Endothelial cell of hepatic sinusoid (primary cell): ENCODE measurements around the gene PAQR5.

Experiments
- in situ Hi-C: cut with HindIII; loops from 2 replicates; pipeline ENCODE4 v1.10.0; 2017; ENCODE audit warnings: low sequenced_read_pairs

Gene PAQR5

DNA sequence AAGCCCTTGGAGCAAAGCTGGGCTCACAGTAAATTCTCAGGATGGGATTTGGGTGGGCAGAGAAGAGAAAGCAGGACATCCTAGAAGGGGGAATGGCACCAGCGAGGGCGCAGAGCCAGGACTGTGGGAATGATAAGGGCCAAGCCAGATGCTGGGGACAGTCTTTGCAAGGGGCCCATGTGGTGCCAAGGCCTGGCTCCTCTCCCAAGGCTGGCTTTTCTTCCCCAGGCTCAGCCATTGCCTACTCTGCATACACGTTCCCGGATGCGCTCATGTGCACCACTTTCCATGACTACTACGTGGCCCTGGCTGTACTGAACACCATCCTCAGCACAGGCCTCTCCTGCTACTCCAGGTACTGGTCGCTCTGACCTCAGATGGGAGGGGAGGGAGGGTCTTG lies 90.7 kb downstream of the PAQR5 start:
- in situ Hi-C loops: no loop called here

DNA sequence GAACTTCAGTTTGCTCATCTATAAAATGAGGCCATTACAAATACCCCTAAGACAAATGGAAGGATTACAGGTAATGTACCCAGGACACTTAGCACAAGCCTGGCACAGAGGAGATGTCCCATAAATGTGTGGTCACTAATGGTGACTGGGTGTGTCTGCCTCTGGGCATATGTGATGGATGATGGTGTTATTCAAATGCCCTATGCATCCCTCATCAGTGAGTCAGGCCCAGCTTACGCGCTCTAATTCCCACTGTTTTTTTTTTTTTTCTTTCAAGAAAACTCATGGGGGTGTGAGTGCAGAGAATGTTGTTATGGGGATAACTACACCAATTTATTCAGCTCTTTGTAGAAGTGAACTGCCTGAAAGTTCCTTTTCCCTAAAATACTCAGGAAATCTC lies 91.9 kb downstream of the PAQR5 start:
- in situ Hi-C loops: no loop called here

DNA sequence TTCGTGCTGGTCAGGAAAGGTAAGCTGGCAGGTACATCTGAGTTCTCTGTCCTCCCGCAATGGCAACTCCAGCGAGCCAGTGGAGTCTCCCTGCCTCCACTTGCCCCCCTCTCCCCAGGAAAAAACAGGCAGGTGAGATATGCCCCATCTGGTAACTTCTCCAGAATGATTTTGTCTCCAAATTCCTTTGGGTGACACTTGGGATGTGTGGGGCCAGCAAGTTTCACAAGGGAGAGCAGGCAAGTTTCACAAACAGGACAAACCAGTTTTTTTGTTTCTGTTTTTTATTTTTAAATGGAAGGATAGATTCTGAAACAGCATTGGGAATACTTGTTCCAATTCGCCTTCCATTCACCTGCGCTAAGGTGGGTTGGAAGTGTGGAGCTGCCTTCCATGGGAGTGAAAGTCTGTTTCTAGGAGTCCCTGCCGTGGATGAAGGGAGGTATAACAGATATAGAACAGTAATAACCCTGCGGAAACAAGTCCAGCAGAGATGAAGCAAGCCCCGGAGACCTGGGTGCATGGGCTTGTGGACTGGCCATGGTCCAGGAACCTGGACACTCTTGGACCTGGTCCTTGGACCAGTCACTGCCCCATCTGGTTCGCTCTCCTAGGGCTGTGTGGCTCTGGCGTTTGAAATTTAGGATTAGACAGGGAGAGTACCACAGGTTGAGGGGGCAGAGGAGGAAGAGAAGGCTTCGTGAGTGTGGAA lies 92.5 kb downstream of the PAQR5 start:
- in situ Hi-C loops: no loop called here

DNA sequence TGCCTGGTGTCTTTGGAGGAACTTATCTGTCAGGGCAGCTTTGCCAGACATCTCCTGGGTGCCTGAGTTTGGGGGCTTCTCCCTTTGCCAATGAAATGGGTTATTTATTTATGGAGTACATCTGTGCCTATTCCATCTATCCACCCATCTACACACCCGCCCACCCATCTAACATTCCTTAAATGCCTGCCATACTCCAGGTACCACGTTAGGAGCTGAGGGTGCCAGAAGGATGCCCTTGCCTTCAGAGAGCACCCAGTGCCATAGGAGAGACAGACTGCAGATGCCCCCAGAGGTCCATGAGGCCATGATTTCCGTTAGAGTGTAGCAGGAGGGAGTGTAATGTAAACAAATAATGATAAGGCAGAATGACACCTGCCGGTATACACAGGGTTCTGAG lies 93.6 kb downstream of the PAQR5 start:
- in situ Hi-C loops: no loop called here

DNA sequence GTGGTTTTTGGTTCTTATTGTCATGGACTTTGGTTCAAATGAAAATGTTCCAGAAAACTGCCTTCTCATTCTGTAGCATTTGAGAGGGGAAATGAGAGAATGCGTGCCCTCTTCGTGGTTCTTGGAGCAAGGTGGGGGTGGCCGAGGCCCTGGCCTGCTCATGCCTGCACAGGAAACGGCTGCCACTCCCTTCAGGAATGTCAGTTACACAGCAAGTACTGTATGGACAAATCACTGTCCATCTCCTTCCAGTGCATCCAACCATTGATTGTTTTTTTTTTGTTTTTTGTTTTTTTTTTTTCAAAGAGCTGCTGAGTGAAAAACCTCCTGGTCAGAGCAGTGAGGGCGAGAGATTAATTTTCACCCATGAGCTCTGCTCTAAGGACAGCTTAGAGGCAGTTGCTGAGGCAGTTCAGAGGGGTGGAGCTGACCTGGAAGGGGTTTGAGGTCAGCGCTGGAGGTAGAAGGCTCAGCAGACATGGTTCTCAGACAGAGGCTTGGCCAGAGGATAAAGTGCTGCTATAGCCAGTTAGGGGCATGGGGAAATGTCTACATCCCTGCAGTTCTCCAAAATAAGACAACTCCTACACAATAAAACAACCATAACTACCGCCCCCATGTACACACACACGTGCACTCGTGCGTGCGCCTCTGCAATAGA lies 95.2 kb downstream of the PAQR5 start:
- in situ Hi-C loops: no loop called here

DNA sequence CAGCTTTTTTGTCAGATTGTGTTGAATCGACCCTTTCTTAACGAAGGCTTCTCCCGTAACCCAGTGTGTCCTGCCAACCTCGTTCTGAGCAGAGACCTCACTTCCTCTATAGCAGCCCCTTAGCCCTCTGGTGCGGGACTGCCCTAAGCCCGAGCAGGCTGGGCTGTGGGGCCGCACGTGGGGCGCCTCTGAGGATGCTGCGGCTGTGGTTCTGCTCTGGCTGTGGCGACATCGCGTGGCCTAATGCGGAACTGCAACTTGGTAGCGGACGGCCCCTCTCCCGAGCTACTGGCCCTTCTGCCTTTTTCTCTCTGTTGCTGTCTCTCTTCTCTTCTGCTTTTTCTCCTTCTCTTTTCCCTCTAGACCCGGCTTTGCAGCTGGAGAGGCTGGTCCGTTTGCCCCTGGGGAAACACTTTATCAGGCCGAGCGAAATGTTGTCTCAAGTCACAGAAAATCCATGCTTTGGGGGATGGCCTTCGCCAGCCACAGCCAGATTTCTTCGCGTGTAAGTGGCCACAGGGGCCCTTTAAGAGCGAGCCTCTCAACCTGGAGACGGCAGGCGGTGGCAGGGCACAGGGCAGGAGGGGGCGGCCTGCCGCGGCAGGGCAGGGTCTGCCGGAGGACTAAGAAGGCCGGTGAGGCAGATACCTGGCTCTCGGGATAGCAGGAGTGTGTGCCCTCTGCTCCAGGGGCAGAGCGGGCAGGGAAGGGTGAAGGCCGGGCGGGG lies 96.0 kb downstream of the PAQR5 start:
- in situ Hi-C loops: no loop called here

DNA sequence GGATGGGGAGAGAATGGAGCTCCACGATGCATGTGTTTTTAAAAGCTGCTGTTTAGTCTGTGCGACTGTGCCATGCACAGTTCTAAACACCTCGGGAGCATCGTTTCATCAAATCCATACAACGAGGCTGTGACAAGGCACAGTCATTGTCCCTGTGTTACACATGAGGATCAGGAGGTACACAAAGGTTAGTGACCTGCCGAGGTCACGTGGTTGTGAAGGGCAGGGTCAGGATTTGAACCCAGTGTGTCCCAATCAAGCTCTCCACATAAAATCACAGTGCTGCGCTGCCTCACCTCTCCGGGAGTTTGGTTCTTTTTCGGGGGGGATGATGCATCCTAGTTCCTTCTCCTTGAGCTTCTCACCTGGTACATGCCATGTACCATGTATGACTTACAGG lies 96.7 kb downstream of the PAQR5 start:
- in situ Hi-C loops: no loop called here

DNA sequence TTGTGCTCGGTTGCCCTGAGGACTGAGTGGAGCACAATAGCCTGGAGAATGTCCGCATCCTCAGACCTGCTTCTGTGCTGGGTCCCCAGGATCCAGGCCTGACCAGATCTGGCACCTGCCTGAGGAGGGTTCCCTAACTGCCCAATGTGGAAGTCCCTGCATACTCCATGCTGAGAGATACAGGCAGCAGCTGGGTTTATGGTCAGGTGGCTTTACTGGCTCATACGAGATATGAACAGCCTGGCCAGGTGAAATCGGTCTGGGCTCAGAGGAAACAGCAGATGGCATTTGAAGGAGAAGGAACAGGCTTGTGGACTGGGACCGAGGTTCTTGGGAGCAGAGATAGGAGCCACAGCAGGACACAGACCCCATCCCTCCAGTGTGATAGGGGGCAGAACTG lies 97.3 kb downstream of the PAQR5 start:
- in situ Hi-C loops: no loop called here

DNA sequence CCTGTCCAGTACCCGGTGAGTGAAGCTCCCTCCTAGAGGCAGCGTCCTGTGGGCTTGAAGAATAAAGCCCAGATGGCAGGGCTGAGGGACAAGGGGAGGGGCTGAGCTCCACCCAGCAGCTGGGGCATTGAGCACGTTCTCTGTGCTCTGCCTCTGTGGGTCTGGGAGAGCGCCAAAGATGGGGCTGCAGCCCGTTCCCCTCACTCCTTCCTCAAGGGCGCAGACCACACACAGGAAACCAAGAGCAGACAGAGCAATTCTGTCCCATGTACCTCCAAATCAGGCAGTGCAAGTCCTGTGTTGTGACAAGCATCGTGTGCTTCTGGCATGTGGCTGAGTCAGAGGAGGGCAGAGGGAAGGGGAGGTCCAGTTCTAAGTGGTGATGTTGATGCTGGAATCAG lies 99.8 kb downstream of the PAQR5 start:
- in situ Hi-C loops: no loop called here

DNA sequence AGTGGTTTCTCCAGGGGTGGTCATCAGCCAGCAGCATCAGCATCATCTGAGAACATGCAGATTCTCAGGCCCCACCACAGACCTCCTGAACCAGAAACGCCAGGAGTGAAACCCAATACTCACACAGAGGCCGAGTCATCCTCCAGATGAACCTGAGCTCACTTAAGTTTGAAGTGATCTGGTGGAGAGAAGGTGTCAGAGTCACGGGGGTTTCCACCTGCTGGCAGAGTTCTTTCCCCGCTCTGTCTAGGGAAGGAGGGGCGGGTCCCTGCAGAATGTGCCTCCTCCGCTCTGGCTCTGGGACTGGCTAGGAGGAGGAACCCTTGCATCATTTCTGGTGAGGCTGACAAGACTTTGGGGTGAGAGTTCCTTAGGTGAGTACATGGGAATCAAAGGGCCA lies 102.1 kb downstream of the PAQR5 start:
- in situ Hi-C loops: loop anchor here (5.0 to 25.0 kb wide), 2 partner anchors 99 to 339 kb away; no protein-coding TSS in a partner anchor

DNA sequence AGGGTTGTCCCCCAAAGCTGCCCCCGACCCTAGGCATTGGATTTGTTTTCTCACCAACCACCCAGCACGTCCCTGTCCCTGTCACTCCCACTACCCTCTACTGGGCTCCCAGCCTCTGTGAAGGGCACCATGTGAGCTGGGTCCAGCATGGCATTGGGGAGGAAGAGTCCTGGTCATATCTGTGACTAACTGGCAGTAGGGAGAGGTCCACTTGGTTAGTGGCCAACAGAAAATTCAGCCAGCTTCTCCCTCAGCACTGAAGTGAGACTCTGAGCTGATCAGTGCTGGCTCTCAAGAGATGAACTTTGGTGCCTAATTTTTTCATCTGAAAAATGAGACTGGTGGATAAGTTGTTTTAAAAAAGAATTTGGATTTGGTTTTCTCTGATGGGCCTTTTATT lies 104.1 kb downstream of the PAQR5 start:
- in situ Hi-C loops: loop anchor here (5.0 to 25.0 kb wide), 2 partner anchors 101 to 341 kb away; no protein-coding TSS in a partner anchor

DNA sequence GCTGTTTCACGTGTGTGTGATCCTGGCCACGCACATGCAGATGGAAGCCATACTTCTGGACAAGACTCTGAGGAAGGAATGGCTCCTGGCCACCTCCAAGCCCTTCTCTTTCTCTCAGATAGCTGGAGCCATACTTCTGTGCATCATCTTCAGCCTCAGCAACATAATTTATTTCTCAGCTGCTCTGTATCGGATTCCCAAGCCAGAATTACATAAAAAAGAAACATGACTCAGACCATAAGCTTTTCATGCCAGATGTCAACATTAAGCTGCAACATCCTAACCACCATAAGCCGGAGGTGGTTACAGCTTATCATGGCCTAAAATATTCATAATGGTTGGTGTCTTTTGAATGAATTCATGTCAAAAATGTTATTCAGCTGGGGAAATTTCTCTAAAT lies 104.9 kb downstream of the PAQR5 start:
- in situ Hi-C loops: loop anchor here (5.0 to 25.0 kb wide), 2 partner anchors 101 to 341 kb away; no protein-coding TSS in a partner anchor

DNA sequence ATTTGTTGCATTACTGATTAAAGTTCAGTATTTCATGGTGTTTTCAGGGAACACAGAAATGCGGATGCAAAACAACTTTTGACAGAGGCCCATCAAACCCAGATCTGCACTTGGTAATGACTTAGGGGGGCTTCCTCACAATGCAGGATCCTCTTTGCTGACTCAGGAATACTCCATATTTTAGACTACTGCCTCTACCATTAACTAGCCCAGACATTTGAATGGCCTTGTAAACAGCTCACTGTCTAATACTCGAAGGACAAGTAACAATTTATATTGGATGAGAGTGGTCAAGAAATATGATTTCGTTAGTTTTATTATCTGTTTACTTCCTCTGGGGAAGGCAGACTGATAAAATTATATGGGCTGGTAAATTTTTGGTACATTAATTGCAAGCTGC lies 106.4 kb downstream of the PAQR5 start:
- in situ Hi-C loops: loop anchor here (25.0 kb wide), 1 partner anchor 343 kb away; no protein-coding TSS in a partner anchor

DNA sequence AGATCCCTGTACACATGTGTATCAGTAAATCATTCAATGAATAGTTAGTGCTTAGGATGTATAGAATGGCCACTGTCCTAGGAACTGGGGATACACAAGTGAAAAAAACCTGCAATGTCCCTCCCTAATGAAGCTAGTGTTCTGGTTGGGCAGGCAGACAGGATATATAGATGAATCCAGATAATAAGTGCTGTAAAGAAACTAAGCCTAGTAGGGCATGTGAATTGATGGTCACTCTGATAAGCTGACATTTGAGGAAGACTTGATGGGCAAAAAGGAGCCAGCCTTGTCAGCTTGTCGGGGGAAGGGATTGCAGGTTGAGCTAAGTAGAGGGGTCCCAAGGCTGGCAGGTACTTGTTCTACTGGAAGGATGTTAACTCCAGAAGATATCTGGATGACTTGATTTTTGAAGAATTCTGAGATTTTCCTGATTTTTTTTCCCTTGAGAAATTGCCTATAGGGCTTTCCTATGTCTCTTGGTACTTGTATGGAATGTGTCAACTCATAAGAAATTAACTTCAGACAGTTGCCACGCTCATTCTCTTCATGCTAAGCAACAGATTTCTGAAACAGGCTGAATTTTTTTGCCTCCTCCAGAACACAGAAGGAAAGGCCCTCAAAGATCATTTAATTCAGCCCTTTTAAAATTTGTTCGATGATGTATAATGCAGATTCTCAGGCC lies 109.1 kb downstream of the PAQR5 start:
- in situ Hi-C loops: loop anchor here (25.0 kb wide), 1 partner anchor 346 kb away; no protein-coding TSS in a partner anchor

DNA sequence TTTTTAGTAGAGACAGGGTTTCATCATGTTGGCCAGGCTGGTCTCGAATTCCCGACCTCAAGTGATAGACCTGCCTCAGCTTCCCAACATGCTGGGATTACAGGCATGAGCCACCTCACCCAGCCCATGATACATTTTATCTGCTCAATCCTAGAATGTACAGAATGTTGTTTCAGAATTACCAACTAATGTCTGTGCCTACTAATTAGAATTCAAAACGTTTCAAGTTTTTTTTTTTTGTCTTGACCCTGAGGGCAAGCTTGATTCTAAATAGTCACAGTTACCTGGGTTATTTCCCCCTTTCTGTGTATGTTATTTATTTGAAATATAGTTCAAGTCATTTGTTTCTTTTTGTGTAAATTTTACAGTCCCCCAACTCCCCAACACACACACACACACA lies 110.1 kb downstream of the PAQR5 start:
- in situ Hi-C loops: loop anchor here (25.0 kb wide), 1 partner anchor 347 kb away; no protein-coding TSS in a partner anchor

DNA sequence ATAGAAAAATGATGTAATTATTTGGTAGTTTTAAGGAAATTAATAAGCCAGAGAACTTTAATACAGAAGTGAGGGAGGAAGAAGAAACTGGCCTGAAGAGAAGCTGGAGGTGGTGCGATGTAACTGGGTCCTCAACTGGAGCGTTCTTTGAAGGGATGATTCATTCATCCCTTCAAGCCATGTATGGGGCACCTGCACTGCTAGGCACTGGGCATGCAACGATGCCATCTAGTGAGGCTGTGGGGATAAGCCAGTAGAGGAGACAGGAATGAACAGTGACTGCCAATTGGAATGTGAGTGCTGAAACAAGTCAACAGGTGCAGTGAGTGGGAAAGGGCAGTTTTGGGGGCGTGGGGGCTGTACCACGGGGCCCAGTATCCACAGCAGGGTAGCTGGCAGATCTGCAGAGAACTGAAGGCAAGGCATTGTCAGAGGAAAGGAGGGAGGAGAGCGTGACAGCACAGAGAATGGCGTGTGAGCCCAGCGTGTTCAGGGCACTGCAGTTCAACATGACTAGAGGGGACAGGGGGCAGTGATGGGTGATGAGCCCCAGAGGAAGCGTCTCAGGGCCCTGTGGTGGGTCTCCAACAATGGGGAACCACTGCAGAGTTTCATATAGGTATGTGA lies 111.6 kb downstream of the PAQR5 start:
- in situ Hi-C loops: loop anchor here (25.0 kb wide), 1 partner anchor 348 kb away; no protein-coding TSS in a partner anchor

DNA sequence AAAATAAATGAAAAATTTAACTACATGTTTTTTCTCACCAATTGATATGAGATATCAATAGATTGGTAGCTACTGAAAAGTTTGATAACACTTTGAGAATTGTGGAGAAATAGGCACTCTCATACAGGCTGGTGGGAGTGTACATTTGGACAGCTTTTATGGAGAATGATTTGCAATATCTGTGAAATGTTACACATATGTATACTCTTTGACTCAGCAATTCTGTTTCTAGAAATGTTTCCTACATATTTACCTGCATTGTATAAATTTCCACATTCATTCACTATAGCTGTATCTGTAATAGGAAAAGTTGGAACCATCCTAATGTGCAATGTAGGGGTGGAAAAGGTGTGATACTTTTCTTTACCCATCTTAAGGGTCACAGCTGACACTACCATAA lies 113.6 kb downstream of the PAQR5 start:
- in situ Hi-C loops: loop anchor here (25.0 kb wide), 1 partner anchor 350 kb away; no protein-coding TSS in a partner anchor

DNA sequence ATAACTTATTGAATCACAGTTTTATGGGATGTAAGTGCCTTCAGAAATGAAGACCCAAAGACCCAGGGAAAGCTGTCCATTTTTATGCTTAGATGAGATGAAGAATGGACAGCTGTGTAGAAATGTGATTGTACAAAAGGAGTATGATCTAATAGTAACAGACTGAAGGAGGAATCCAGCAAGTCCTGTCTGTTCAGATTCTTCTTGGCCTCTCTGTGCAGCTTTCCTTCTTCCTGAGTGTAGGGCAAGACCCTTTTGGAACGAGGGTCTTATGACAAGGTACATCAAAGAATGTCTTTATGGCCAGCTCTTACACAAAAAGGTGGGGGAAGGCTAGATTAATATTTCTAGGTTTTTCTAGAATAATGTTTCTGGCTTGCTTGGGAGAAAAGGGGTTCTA lies 114.0 kb downstream of the PAQR5 start:
- in situ Hi-C loops: loop anchor here (25.0 kb wide), 1 partner anchor 350 kb away; no protein-coding TSS in a partner anchor

DNA sequence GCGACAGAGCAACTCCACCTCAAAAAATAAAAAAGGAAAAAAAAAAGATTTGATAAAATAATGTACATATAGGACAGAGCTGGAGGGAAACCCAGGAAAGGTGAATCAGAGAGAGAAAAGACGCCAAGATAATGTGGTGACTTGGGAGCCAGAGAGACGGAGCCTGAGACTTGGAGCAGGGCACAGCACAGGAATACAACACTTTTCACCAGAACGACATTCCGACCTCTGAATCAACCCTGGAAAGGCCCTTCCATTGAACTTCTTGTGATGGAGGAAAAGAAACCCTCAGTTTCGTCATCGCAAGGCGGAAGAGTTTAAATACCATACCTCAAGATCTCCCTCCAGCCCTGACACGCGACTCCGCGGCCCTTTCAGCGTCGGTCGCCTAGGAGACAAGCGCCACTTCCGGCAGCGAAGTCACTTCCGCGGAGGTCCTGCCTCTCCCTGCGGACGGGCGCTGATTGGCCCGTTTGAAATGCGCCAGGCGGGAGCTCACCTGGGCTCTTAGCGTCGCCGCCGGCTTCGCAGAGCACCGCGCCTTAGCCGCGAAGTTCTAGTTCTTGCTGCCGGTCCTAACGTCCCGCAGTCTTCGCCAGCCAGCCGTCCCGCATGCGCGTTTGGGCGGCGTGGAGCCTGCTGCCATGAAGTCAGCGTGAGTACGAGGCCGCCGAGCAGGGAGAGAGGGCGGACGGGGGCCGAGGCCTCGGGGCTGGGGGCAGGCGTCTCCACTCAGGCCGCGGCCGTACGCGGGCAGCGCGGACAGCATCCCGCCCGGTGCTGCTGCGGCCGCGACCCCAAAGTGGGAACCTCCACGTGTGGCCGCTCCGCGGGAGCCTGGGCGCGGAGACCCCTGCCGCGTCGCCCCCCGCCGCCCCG lies 115.3 kb downstream of the PAQR5 start, which contains the start of gene KIF23:
Gene KIF23, plus strand, starts transcription at position 528 of the 879 bp plus-strand sequence. Its CDS starts 117 bp downstream, at position 645.
- in situ Hi-C loops: loop anchor here (25.0 kb wide), 1 partner anchor 352 kb away; no protein-coding TSS in a partner anchor
